Measurements from ENCODE around the gene DDX5. TPM values are rescaled to one million over a fixed set of nuclear protein-coding genes. Genes with fewer than 3 reads are reported as not detected.
A peak's percentile ranks its signal among the peaks of the same experiment; 100 is the strongest.

DDX5 gene
- total and polyA plus RNA-seq, 2 of the 13 experiments (the other 11 are each of a cell fraction or from before 2014, with no cell fraction given): 503 to 684 TPM

DNA sequence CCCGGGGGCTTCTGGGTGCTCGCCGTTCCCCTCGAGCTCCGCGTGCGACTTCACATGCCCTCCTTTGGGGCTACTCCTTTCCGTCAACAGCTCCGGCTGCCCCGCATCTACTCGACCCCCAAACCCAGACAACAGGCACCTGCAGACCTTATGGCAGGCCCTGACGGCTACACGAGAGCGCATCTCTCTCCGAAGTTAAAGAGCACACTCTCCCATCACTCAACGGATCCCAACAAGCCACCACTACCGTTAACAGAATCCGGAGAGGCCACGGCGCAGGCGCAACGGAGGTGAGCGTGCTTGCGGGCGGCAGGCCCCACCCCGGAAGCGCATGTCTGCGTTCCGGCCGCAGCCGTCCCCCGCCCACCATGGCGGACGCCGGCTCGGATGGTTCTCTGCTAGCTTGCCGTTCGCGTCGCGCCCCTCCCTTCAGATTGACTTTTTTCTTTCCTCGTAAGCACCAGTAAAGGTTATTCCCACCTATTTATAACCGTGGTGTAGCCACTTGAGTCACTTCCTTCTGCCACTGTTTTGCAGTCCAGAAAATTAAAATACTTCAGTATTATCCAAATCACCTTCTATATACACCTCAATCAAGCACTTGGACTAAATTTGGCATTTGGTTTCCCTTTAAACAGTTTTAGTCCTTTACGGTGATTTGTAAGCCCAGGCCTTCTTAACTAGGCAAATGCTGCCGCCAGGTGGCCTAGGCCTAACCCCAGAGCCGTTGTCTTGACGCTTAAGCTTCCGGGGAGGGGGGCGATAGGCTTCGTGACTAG lies 9.1 kb downstream of the DDX5 start, which contains the start of gene POLG2 (continued):
- TF ChIP-seq FUBP1 (CRISPR knock-in tag; IDR thresholded peaks at IDR 0.05; ENCODE audit: borderline replicate concordance): no peak
- TF ChIP-seq ZNF20 (CRISPR knock-in tag; IDR thresholded peaks at IDR 0.05): peak; percentile 66; the same call in 1 of the 2 replicates
- TF ChIP-seq NR1H2 (CRISPR knock-in tag; IDR thresholded peaks at IDR 0.05; ENCODE audit: borderline replicate concordance, low read depth): no peak
- TF ChIP-seq MXI1 (IDR thresholded peaks at IDR 0.05; ENCODE audit: borderline replicate concordance, low read depth, low read length): peak; percentile 80; the same call in 1 of the 3 replicates
- peak; percentile 19; the same call in 1 of the 2 replicates for TF ChIP-seq DPF2 (CRISPR knock-in tag; IDR thresholded peaks at IDR 0.05; ENCODE audit: borderline replicate concordance, low read depth)
- 0 out of 2 replicates have a peak, but pooled peaks have one; percentile 30 for TF ChIP-seq ZNF644 (CRISPR knock-in tag; IDR thresholded peaks at IDR 0.05; ENCODE audit: low read depth)
- TF ChIP-seq NFIC (IDR thresholded peaks at IDR 0.05; ENCODE audit: low read length): no peak; the same call in 1 of the 2 replicates
- no peak for TF ChIP-seq SCMH1 (CRISPR knock-in tag; IDR thresholded peaks at IDR 0.05; ENCODE audit: borderline replicate concordance)
- TF ChIP-seq ZNF607 (CRISPR knock-in tag; IDR thresholded peaks at IDR 0.05; ENCODE audit: borderline replicate concordance): peak; percentile 84
- peak; percentile 88 for TF ChIP-seq TEAD3 (CRISPR knock-in tag; optimal IDR thresholded peaks at IDR 0.05; ENCODE audit: borderline replicate concordance)
- TF ChIP-seq, protein P1, sequence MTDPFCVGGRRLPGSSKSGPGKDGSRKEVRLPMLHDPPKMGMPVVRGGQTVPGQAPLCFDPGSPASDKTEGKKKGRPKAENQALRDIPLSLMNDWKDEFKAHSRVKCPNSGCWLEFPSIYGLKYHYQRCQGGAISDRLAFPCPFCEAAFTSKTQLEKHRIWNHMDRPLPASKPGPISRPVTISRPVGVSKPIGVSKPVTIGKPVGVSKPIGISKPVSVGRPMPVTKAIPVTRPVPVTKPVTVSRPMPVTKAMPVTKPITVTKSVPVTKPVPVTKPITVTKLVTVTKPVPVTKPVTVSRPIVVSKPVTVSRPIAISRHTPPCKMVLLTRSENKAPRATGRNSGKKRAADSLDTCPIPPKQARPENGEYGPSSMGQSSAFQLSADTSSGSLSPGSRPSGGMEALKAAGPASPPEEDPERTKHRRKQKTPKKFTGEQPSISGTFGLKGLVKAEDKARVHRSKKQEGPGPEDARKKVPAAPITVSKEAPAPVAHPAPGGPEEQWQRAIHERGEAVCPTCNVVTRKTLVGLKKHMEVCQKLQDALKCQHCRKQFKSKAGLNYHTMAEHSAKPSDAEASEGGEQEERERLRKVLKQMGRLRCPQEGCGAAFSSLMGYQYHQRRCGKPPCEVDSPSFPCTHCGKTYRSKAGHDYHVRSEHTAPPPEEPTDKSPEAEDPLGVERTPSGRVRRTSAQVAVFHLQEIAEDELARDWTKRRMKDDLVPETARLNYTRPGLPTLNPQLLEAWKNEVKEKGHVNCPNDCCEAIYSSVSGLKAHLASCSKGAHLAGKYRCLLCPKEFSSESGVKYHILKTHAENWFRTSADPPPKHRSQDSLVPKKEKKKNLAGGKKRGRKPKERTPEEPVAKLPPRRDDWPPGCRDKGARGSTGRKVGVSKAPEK (CRISPR knock-in tag; IDR thresholded peaks at IDR 0.05; ENCODE audit: borderline replicate concordance): peak; percentile 65; the same call in 1 of the 2 replicates
- no peak for TF ChIP-seq CEBPB (IDR thresholded peaks at IDR 0.05; ENCODE audit: borderline replicate concordance, low read depth, low read length)
- TF ChIP-seq ZKSCAN8 (CRISPR knock-in tag; IDR thresholded peaks at IDR 0.05; ENCODE audit: borderline replicate concordance): no peak; the same call in 1 of the 2 replicates
- peak; percentile 76; the same call in 1 of the 2 replicates for TF ChIP-seq SAFB2 (CRISPR knock-in tag; IDR thresholded peaks at IDR 0.05; ENCODE audit: borderline replicate concordance, low read depth)
- TF ChIP-seq, protein P2, sequence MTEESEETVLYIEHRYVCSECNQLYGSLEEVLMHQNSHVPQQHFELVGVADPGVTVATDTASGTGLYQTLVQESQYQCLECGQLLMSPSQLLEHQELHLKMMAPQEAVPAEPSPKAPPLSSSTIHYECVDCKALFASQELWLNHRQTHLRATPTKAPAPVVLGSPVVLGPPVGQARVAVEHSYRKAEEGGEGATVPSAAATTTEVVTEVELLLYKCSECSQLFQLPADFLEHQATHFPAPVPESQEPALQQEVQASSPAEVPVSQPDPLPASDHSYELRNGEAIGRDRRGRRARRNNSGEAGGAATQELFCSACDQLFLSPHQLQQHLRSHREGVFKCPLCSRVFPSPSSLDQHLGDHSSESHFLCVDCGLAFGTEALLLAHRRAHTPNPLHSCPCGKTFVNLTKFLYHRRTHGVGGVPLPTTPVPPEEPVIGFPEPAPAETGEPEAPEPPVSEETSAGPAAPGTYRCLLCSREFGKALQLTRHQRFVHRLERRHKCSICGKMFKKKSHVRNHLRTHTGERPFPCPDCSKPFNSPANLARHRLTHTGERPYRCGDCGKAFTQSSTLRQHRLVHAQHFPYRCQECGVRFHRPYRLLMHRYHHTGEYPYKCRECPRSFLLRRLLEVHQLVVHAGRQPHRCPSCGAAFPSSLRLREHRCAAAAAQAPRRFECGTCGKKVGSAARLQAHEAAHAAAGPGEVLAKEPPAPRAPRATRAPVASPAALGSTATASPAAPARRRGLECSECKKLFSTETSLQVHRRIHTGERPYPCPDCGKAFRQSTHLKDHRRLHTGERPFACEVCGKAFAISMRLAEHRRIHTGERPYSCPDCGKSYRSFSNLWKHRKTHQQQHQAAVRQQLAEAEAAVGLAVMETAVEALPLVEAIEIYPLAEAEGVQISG (CRISPR knock-in tag; IDR thresholded peaks at IDR 0.05): peak; percentile 83
- TF ChIP-seq, protein P3, sequence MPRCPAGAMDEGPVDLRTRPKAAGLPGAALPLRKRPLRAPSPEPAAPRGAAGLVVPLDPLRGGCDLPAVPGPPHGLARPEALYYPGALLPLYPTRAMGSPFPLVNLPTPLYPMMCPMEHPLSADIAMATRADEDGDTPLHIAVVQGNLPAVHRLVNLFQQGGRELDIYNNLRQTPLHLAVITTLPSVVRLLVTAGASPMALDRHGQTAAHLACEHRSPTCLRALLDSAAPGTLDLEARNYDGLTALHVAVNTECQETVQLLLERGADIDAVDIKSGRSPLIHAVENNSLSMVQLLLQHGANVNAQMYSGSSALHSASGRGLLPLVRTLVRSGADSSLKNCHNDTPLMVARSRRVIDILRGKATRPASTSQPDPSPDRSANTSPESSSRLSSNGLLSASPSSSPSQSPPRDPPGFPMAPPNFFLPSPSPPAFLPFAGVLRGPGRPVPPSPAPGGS (CRISPR knock-in tag; IDR thresholded peaks at IDR 0.05): no peak; the same call in none of the 2 replicates
- TF ChIP-seq, protein P4, sequence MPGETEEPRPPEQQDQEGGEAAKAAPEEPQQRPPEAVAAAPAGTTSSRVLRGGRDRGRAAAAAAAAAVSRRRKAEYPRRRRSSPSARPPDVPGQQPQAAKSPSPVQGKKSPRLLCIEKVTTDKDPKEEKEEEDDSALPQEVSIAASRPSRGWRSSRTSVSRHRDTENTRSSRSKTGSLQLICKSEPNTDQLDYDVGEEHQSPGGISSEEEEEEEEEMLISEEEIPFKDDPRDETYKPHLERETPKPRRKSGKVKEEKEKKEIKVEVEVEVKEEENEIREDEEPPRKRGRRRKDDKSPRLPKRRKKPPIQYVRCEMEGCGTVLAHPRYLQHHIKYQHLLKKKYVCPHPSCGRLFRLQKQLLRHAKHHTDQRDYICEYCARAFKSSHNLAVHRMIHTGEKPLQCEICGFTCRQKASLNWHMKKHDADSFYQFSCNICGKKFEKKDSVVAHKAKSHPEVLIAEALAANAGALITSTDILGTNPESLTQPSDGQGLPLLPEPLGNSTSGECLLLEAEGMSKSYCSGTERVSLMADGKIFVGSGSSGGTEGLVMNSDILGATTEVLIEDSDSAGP (CRISPR knock-in tag; IDR thresholded peaks at IDR 0.05; ENCODE audit: borderline replicate concordance): peak; percentile 96

Data from HepG2 (cell line).